Stimulated activated CD4-positive, alpha-beta T cell treated with anti-CD3 and anti-CD28 coated beads, Interleukin-2, amount 100 ng/mL, for 24 hours (primary cell): Measurements from ENCODE around the gene VCL.
"Not testable (repeated sequence)": the region's sequence is repeated elsewhere in the genome, so short reads cannot be mapped to it uniquely, and the experiment has no call there.

Source experiments
- DNase-seq, 2 donors: peaks; one replicate each; pipeline ENCODE4 v3.0.0-alpha.2; 2020

Gene VCL

GRCh38 chr10:74011017-74011416, 13.1 kb downstream of the VCL start:
- DNase-seq: no peak

GRCh38 chr10:74011770-74012169, 13.9 kb downstream of the VCL start:
- no peak for DNase-seq

- no peak for DNase-seq
Observed at GRCh38 chr10:74012480-74012879, 14.6 kb downstream of the VCL start.

GRCh38 chr10:74013004-74013403, 15.1 kb downstream of the VCL start:
- DNase-seq: no peak

- not testable (repeated sequence) for DNase-seq
Observed at GRCh38 chr10:74014574-74014973, 16.7 kb downstream of the VCL start.

- no peak for DNase-seq
Observed at GRCh38 chr10:74018241-74018640, 20.3 kb downstream of the VCL start.

- no peak for DNase-seq
Observed at GRCh38 chr10:74021248-74022055, 23.5 kb downstream of the VCL start.

GRCh38 chr10:74022926-74023629, 25.2 kb downstream of the VCL start:
- DNase-seq: no peak

- DNase-seq: no peak
Observed at GRCh38 chr10:74024600-74024999, 26.7 kb downstream of the VCL start.

- no peak for DNase-seq
Observed at GRCh38 chr10:74025380-74025978, 27.6 kb downstream of the VCL start.

- no peak for DNase-seq
Observed at GRCh38 chr10:74026428-74027015, 28.6 kb downstream of the VCL start.

GRCh38 chr10:74027702-74028101, 29.8 kb downstream of the VCL start:
- DNase-seq: no peak

- no peak for DNase-seq
Observed at GRCh38 chr10:74029943-74030342, 32.0 kb downstream of the VCL start.

GRCh38 chr10:74032208-74032607, 34.3 kb downstream of the VCL start:
- DNase-seq: not testable (repeated sequence)

GRCh38 chr10:74032900-74033655, 35.2 kb downstream of the VCL start:
- DNase-seq: no peak

- DNase-seq: no peak
Observed at GRCh38 chr10:74033702-74034101, 35.8 kb downstream of the VCL start.

- no peak for DNase-seq
Observed at GRCh38 chr10:74034301-74034700, 36.4 kb downstream of the VCL start.

GRCh38 chr10:74035303-74035702, 37.4 kb downstream of the VCL start:
- no peak for DNase-seq

GRCh38 chr10:74036474-74036873, 38.6 kb downstream of the VCL start:
- DNase-seq: no peak

- DNase-seq: no peak
Observed at GRCh38 chr10:74039561-74040145, 41.7 kb downstream of the VCL start.

GRCh38 chr10:74040200-74041126, 42.5 kb downstream of the VCL start:
- DNase-seq: no peak
